GM21528 (cell line): Measurements from ENCODE around the gene REC114.
"Not testable (repeated sequence)": the region's sequence is repeated elsewhere in the genome, so short reads cannot be mapped to it uniquely, and the experiment has no call there.

Source experiments
- ATAC-seq: cut with Tn5 transposase; IDR thresholded peaks from one replicate; pipeline ENCODE4 v1.9.1; 2021; ENCODE audit warnings: mild to moderate bottlenecking, moderate library complexity; ENCODE audit not compliant: unreplicated experiment, low FRiP score

The REC114 gene

GRCh38 chr15:73522011-73522410 lies 79.0 kb downstream of the REC114 start:
- no peak for ATAC-seq

DNA sequence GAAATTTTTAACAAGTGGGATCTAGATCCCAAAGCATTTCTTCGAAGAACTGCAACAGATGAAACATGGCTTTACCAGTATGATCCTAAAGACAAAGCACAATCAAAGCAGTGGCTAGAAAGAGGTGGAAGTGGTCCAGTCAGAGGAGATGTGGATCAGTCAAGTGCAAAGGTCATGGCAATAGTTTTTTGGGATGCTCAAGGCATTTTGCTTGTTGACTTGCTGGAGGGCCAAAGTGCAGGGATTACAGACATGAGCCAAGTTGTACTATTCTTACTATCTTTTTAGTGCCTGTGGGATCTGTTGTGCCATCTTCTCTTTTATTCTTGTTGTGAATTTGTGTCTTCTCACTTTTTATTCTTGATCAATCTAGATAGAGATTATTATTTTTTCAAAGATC lies 82.0 kb downstream of the REC114 start:
- ATAC-seq, result no peak

DNA sequence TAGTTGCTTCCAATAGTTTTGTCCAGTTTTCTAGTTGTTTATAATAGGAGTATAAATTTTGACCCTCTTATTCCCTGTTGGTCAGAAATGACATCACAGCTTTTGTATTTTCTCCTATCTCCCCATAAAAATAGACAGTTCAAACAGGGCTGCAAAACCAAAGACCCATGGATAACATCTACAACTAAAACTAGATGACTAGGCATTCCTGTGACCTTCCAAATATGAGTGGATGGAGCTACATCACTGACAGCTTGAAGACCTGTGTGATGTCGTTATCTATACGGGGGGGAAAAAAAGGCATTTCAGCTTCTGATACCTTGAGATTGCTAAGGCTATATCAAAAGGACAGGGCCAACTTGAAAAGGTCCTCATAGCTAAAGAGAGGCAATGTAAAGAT lies 84.6 kb downstream of the REC114 start:
- ATAC-seq, result no peak

- no peak for ATAC-seq
These were observed 87.7 kb downstream of the REC114 start for GRCh38 chr15:73530649-73531048.

GRCh38 chr15:73538123-73538522 lies 95.2 kb downstream of the REC114 start:
- ATAC-seq, result no peak

DNA sequence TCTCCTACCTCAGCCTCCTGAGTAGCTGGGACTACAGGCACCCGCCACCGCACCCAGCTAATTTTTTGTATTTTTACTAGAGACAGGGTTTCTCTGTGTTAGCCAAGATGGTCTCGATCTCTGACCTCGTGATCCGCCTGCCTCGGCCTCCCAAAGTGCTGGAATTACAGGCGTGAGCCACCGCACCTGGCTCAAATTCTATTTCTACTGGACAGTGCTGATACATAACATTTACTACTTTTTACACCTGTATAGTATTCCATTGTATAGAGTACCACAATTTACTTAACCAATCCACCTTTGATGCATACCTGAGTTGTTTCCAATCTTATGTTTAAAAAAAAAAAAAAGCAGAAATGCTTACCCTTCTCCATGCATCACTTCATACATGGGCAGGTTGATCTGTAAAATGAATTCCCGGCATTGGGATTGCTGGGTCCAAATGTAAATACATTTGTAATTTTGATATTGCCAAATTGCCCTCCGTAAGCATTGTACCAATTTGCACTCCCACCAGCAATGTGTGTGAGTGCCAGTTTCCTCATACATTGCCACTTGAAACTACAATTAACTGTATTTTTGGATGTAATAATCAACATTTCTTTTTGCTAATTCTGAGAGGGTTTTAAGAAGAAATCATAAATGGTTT lies 95.7 kb downstream of the REC114 start:
- ATAC-seq, result no peak

GRCh38 chr15:73539212-73540128 lies 96.5 kb downstream of the REC114 start:
- ATAC-seq, result no peak

DNA sequence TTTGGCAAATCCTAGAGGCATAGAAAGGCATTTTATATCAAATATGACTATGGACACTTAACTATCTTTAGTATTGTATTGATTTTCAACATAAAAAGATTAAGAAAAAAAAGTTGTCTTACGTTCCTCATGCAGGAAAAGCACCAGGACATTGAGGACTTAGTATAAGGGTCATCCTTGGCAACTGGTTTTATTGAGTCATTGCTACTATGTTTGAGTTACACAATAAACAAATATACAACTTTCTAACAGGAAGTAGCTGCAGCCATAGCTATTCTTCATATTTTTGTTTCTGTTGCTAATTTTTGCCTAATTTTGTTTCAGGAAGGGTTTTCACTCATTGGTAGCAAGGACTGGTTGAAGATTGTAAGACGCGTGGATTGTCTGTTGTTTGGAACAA lies 97.2 kb downstream of the REC114 start:
- ATAC-seq, result no peak

DNA sequence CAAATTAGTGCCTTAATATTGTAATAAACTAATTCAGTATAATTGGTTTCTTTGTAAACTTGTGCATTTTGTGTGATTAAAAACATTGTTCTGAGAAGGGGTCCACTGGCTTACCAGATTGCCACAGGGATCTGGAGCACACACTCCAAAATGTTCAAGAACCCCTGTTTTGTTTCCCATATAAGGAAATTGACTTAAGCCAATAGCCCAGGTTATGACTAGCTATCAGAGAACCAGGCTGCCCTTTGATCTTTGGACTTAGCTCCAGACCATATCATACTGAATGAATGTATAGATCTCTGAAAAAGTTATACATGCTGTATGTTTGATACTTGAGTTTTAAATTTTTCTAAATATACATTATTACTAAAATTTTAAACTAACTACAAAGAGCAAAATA lies 98.5 kb downstream of the REC114 start:
- ATAC-seq, result no peak

- not testable (repeated sequence) for ATAC-seq
These were observed 106.0 kb downstream of the REC114 start for GRCh38 chr15:73548925-73549324.

- no peak for ATAC-seq
These were observed 107.2 kb downstream of the REC114 start for GRCh38 chr15:73550190-73550589.

DNA sequence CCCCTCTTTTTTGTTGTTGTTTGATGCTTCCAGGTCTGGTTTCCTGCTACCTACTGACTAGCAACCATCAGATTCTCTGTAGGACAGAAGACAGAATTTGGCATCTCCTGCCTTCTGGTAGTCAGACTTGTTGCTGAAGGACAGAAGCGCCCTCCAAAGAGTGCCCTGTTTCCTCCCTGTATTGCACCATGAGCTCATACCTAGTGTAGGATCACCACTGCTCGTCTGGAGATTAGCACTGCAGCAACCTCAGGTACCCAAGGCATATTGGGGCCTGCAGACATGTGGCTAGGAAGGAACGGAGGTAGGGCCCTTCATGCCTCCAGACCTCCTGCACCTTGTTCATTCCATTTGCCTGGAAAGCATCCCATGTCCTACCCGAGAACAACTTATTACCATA lies 112.1 kb downstream of the REC114 start:
- no peak for ATAC-seq

GRCh38 chr15:73558529-73558928 lies 115.6 kb downstream of the REC114 start:
- ATAC-seq, result no peak

GRCh38 chr15:73560501-73561117 lies 117.6 kb downstream of the REC114 start:
- ATAC-seq, result no peak

DNA sequence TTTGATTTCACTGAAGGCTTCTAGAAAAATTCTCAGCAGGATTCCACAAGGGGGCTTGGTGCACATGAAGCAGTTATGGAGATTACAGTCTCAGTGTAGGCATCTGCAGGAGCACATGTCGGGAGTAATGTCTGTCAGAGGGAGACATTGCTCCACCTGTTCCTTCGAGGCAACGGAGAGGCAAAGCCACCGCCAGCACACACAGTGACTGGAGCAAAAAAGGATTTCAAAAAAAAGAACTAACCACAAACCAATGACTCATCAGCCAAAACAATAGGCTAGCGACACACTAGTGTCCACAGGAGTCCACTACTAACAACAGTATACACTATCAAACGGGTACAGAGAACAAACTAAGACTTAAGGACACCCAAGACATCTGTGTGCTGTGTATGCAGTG lies 121.3 kb downstream of the REC114 start:
- no peak for ATAC-seq

DNA sequence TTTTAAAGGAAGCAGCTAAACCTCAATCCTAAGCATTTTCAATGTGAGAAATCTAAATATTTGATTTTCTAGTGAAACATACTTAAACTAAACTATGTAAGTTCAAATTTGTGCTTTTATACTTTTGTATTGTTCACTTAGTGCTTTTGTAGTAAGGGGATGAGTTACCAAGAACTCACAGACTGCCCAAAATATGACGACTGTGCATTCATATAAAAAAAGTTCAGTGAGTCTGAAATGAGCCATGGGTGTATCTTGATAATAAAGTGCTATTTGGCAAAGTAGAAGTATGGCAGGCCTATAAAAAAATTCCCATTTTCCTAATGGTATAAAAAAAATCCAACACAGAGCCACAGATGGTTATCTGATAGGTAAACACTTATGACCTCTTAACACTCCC lies 124.1 kb downstream of the REC114 start:
- ATAC-seq, result no peak

DNA sequence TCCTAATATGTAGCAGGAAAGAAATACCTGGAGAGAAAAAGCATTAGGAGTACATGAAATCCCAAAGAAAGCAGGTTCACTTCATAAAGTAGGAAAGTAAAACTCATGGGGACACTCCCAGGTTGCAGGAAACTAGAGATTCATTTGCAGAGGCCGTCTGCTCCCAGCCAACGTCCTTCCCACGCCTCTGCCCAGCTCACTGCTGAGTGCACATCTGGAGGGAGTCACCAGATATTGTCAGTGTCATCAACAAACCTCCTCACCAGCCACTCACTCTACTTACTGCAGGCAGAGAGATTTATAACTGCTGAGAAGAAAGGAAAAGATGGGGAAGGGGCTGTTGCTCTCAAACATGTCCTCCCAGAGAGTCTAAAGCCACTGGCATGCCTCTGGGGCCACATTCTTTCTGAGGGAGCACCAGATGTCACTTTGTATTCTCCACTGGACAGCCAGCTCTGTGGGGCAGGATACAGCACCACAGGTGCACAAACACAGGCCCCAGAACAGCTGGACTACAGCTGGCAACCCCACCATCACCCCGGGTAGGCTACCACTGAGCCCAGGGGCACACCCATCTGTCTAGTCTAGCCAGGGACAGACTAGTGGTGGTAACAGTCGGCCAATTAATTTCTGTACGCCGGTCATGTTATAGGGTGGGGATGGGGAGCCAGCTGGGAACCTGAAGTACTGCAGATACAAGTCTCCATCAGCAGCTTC lies 125.8 kb downstream of the REC114 start:
- ATAC-seq, result no peak

GRCh38 chr15:73569361-73569760 lies 126.4 kb downstream of the REC114 start:
- no peak for ATAC-seq

DNA sequence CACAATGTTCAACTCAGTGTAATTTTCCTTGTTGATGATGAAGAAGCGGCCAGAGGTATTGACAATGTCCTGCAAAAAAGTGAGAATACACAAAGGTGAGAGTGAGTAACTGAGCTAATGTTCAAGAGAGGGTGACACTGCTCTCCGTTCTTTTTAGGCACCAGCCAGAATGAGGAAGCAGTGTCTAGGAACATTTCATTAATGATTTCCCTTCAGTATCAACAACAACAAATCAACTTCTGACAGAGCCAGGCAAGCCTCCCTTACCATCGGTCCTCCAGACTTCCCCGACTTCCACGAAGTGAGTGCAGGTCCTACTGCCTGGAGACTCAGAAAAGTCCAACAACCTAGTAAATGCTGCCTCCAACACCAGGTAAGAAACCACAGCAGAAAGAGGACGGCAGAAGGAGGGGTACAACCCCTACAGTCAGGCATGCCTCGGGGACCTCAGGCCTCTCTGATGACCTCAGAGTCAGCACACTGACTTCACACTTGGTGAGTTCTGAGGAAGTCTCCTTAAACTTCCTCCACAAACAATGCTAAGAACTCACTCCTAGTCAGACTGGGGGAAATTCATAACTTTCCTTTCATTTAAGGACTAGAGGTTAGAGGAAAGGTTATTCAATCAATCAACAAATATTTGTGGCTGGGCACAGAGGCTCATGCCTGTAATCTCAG lies 127.5 kb downstream of the REC114 start:
- ATAC-seq, result no peak

DNA sequence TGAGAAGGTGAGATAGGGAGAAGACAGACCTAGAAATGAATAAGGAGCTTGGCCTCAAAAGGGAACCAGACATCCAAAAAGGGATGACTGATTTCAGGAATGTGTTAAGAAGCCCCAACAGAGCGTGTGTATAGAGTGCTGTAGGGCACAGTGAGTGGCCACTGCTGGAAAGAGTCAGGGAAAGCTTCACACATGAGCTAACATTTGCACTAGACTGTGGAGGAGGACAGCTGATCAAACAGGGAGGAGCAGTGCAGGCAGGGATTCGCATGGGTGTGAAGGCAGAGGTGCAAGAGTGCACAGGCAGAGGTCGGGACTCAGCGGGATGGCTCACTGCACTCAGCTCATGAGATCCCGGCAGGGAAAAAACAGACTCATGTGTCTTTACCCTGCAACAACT lies 128.4 kb downstream of the REC114 start:
- no peak for ATAC-seq
